Testis (tissue), 3 donors: Measurements from ENCODE around the gene UBQLN4. TPM values are rescaled to one million over a fixed set of nuclear protein-coding genes. Genes with fewer than 3 reads are reported as not detected.

ENCODE experiments used
- DNase-seq: peaks from one replicate; pipeline ENCODE4 v3.0.0-alpha.2; 2019
- H3K27ac ChIP-seq, 2 donors: fragments of 200-600 bp; sonication (generic); one replicate each; pipeline ENCODE4 v1.5.1; 2019
- H3K27me3 ChIP-seq: fragments of 200-600 bp; sonication (generic); one replicate; pipeline ENCODE4 v1.5.1; 2019
- H3K36me3 ChIP-seq: fragments of 200-600 bp; sonication (generic); one replicate; pipeline ENCODE4 v1.5.1; 2017; ENCODE audit warnings: low read depth; ENCODE audit errors: missing control alignments
- H3K4me1 ChIP-seq: fragments of 200-600 bp; sonication (generic); one replicate; pipeline ENCODE4 v1.5.1; 2019
- H3K4me3 ChIP-seq, 2 donors: fragments of 200-600 bp; sonication (generic); one replicate each; pipeline ENCODE4 v1.5.1; 2017 to 2019
- H3K9me3 ChIP-seq: fragments of 200-600 bp; sonication (generic); one replicate; pipeline ENCODE4 v1.5.1; 2017
- CTCF ChIP-seq, 3 experiments: fragments of 450-650 bp in 2 of 3; fragments of 200-600 bp in 1 of 3; sonication (generic) in 1 of 3; IDR thresholded peaks; one replicate each; pipeline ENCODE4 v1.5.1; 2016 to 2019; ENCODE audit warnings: antibody characterized with exemption in 3 of 3, mild to moderate bottlenecking in 2 of 3, moderate library complexity in 1 of 3
- POLR2A ChIP-seq: fragments of 450-650 bp; IDR thresholded peaks from one replicate; pipeline ENCODE4 v1.6.1; 2017; ENCODE audit warnings: antibody characterized with exemption, mild to moderate bottlenecking, moderate library complexity
- WGBS, 2 donors: methylation state at CpG; one replicate each; pipeline ENCODE4 v1.1.5; 2018; 5-methylcytosine and 5-hydroxymethylcytosine counted together
- intact Hi-C: fragments of 100-400 bp; cut with DNase I; formaldehyde crosslinking; loops from one replicate; pipeline ENCODE4 v1.15.1; 2023; ENCODE audit warnings: low total_unique reads
- polyA plus RNA-seq: library from polyadenylated mRNA; stranded (reverse); fragments of 350-450 nt; fragmentation: Illumina TruSeq; extraction: RNeasy Lipid Tissue Mini Kit (QIAGEN cat#74804); gene quantifications from one replicate; pipeline ENCODE4 v1.2.3, GENCODE V29; 2014; ENCODE audit warnings: low read depth, low replicate concordance; ENCODE audit not compliant: insufficient read depth
- total RNA-seq, 2 donors: library from RNA; depleted of rRNA; stranded (reverse); fragments of >200 nt; gene quantifications; one replicate each; pipeline ENCODE4 v1.2.3, GENCODE V29; 2016

The UBQLN4 gene
- total and polyA plus RNA-seq, 3 donors from 2014 or later, result 34.4 to 42.7 (median 41.0) TPM

GRCh38 chr1:156086256-156086662 lies 32.7 kb upstream of the UBQLN4 start:
- DNase-seq, result peak; percentile 46
- intact Hi-C loops, result no loop called here

GRCh38 chr1:156083800-156084790 lies 30.5 kb upstream of the UBQLN4 start:
- Histone ChIP-seq H3K36me3 (no peaks in the 10 kb centered on the region), H3K4me3 (no peak overlapping the region), H3K27me3 (no peaks in the 10 kb centered on the region), H3K4me1 (peaks cover 24% of the 10 kb centered on the region), H3K27ac (no peak overlapping the region), H3K9me3 (no peaks in the 10 kb centered on the region)
- no peak for DNase-seq
- no peak for TF ChIP-seq POLR2A
- no peak for TF ChIP-seq CTCF (IDR thresholded peaks at IDR 0.05)
- WGBS, 2 donors, result 55% methylated on average over 7 of the region's 7 CpGs
- intact Hi-C loops, result no loop called here

More at GRCh38 chr1:156086256-156086662, 32.7 kb upstream of the UBQLN4 start:
- Histone ChIP-seq H3K9me3 (no peaks in the 10 kb centered on the region), H3K27me3 (no peaks in the 10 kb centered on the region), H3K4me3 (no peak overlapping the region), H3K36me3 (no peaks in the 10 kb centered on the region), H3K27ac (no peak overlapping the region), H3K4me1 (peaks cover 20% of the 10 kb centered on the region)
- 31 to 55% methylated on average over 1 of the region's 1 CpG for WGBS, 2 donors
- TF ChIP-seq CTCF (IDR thresholded peaks at IDR 0.05) (no peak), POLR2A (no peak)

GRCh38 chr1:156082309-156083091 lies 28.9 kb upstream of the UBQLN4 start, which contains the start of gene MEX3A:
TSS of gene MEX3A (minus strand) at chr1:156082465. CDS start at chr1:156081998, 467 bp downstream.
- Histone ChIP-seq H3K4me1 (peaks cover 24% of the 10 kb centered on the region), H3K27ac (peak within 1 kb of the TSS; percentile 55 to 60)

GRCh38 chr1:156081917-156082308 lies 28.3 kb upstream of the UBQLN4 start:
- DNase-seq, result no peak
- Histone ChIP-seq H3K36me3 (no peaks in the 10 kb centered on the region), H3K4me1 (peaks cover 23% of the 10 kb centered on the region), H3K27ac (peak overlapping the region in 1 of 2 donors; percentile 60), H3K27me3 (no peaks in the 10 kb centered on the region), H3K9me3 (no peaks in the 10 kb centered on the region), H3K4me3 (peak overlapping the region; percentile 64 to 84)
- intact Hi-C loops, result no loop called here
- 0 to 2% methylated on average over 6 to 10 of the region's 10 CpGs for WGBS, 2 donors
- no peak for TF ChIP-seq POLR2A
- TF ChIP-seq CTCF (IDR thresholded peaks at IDR 0.05), result no peak

More at GRCh38 chr1:156082309-156083091, 28.9 kb upstream of the UBQLN4 start, which contains the start of gene MEX3A:
- Histone ChIP-seq H3K36me3 (no peaks in the 10 kb centered on the region), H3K9me3 (no peaks in the 10 kb centered on the region), H3K4me3 (peak within 1 kb of the TSS; percentile 64 to 84), H3K27me3 (no peaks in the 10 kb centered on the region)
- DNase-seq, result peak; percentile 84
- WGBS, 2 donors, result 0% methylated on average over 16 to 62 of the region's 62 CpGs
- intact Hi-C loops, result no loop called here
- TF ChIP-seq POLR2A (no peak), CTCF (IDR thresholded peaks at IDR 0.05) (no peak)
